ENCODE data around the gene BATF3.
"Not testable (repeated sequence)": the region's sequence is repeated elsewhere in the genome, so short reads cannot be mapped to it uniquely, and the experiment has no call there.

The BATF3 gene

DNA sequence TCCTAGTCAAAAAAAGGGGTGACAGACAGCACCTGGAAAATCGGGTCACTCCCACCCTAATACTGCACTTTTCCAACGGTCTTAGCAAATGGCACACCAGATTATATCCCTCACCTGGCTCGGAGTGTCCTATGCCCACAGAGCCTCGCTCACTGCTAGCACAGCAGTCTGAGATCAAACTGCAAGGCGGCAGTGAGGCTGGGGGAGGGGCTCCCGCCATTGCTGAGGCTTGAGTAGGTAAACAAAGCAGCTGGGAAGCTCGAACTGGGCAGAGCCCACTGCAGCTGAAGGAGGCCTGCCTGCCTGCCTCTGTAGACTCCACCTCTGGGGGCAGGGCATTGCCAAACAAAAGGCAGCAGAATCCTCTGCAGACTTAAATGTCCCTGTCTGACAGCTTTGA, 41.4 kb downstream of the BATF3 start:
- DNase-seq (ENCODE audit: low read depth) = not testable (repeated sequence)

DNA sequence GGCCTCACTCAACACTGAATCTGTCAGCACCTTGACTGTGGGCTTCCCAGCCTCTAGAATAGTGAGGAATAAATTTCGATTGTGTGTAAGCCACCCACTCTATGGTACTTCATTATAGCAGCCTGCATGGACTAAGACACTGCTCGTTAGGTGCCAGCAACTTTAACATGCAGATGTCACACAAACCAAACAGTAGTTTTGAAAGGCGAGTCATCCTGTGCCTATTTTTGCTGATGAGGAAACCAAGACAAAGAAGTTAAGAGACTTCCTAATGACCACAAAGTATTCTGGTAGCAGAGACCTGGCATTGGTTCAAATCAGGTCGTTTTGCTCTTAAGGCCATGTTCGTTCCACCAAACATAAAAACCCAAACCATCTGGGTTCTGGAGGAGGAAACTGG, 42.9 kb downstream of the BATF3 start:
- DNase-seq (ENCODE audit: low read depth) = no peak

DNA sequence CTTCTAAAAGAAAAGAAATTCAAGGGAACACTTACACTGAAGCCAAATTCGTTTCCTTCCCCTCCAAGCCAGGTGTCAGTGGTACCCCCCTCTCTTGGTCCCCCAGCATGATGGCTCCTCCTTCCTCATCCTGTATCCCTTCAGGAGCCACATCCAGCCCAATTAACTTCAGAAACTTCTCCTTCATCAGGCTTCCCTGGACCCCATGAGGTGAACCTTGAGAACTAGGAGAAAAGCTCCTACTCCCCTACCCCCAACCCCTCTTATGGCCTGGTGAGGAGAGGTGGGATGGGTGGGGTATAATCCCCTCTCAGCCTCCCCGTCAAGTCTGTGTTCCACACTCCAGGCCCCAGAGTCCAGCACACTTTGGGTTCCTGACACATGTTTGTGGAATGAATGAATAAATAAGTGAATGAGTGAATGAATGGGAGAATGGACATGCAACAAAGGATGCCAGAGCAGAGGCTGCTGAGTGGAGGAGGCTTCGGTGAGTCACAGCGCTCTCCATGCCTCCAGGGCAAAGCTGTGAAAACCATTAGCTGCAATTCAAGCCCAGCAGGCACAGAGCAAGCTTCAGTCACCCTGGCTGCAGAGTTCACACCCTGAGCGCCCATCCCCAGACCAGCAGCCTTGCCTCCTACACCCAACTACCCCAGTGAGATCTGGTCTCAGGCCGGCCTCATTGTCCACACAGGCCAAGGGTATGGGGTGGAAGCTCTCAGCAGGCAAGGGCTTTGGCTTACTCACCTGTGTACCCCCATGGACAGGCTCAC, 43.8 kb downstream of the BATF3 start:
- peak; percentile 46 for DNase-seq (ENCODE audit: low read depth)

DNA sequence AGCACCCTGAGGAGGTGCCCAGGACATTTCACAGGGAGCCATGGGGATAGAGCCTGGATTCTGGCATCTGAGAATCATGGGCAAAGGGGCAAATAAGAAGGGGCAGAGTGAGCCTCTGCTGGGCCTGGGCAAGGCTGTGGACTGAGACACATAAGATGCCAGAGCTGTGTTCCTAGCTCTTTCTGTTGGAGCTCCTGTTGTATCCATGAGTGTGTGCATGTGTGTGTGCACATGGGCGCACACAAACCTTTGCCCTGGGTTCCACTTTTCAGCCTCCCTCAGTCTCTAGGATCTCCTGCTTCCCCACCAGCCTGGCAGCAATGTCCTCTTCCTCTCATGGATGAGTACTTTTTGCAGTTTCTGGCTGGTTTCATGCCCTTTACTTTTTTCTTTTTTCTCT, 47.0 kb downstream of the BATF3 start:
- no peak for DNase-seq (ENCODE audit: low read depth)

DNA sequence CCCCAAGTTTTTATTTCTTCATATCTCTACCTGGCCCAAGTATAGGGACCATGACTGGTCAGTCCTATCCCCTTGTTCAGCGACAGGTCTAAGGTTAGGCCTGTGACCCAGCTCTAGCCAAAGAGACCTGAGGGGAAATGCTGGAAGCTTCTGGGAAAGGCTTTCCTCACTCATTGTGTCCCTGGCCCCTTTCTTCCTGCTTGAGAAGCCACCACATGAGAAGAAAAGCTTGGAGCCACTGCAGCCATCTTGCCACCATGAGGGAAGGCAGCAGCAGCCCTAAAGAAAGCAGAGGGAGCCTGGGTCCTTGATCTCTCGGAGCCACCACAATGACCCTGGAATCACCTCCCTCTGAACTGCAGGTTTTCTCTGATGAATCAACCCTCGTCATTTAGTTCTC, 47.7 kb downstream of the BATF3 start:
- DNase-seq (ENCODE audit: low read depth) = no peak

DNA sequence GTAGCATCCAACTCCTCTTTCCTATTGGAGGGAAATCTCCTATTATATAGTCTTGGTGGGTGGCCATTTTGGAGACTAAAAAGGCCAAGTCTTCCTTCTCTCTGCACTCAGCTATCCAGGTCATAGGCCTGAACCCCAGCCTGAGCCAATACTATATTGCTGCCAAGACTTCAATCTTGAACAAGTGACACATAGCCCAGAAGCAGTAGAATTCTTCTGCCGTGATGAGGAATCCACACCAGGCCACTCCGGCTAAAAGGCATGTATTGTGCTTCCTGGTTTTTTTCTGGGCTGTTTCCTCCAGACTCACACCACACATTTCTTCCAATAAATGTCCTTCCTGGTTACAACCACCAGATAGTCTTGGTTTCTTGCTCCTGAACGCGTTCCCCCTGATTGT, 48.1 kb downstream of the BATF3 start:
- DNase-seq (ENCODE audit: low read depth) = peak; percentile 61

DNA sequence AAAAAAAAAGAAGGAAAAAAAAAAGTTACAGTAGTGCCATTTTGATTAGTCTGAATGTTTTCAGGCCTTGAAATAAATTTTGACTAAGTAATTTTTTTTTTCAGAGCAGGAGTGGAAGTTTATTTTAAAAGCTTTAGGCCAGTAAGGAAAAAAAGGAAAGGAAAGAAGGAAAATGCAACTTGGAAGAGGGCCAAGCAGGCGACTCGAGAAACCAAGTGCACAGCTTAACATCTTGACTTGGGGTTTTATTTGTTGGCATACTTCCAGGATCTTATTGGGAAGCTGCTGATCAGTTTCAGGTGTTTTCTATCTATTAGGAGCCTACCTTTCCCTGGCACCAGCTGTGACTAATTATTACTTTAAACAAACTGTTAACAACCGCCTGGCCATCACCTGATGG, 49.4 kb downstream of the BATF3 start:
- no peak for DNase-seq (ENCODE audit: low read depth)

DNA sequence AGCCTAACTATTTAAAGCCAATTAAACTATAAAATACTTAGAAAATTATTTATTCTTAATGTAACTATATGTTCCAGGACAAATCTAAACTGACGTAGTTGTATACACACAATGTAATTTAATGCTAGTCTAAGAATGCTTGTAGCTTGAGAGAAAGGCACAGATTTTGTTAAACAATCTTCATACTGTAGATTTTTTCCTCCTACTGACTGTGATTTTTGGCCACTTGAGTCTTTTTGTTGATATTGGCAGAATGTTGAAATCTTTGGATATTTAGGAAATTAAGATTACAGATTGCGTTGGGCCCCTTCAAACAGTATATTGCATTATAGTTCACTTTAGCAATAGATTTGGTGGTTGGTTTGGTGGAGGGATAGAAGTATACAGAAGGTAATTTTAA, 50.6 kb downstream of the BATF3 start:
- no peak for DNase-seq (ENCODE audit: low read depth)

DNA sequence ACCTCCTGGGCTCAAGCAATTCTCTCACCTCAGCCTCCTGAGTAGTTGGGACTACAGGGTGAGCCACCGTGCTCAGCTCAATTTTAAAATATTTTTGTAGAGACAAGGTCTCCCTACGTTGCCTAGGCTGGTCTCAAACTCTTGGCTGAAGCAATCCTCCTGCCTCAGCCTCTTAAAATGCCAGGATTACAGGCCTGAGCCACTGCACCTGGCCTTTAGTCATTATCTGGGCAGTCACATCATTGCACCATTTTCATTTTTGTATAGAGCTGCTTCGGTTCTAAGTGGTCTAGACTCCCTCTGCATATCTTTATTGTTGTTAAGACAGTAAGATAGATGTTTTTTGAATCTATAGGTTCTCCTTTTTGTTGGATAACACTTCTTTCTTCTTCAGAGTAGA, 51.2 kb downstream of the BATF3 start:
- DNase-seq (ENCODE audit: low read depth) = no peak

DNA sequence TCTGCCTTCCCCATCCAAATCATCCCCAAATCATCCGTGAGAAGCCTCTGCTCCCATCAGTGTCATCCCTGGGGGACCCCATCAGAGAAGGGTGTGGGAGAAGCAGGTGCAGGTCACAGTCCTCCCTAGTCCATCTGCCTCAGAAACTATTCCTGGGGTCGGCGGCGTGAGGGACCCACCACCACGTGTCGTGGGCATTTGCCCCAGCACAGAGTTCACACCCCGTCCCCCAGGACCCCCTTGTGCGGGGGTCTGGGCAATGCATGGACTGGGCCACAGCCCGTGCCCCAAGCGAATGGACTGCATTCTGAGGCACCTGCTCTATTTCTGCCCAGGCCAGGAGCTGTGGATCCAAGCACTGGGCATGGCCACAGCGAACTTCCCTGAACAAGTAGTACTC, 52.6 kb downstream of the BATF3 start:
- DNase-seq (ENCODE audit: low read depth) = no peak

DNA sequence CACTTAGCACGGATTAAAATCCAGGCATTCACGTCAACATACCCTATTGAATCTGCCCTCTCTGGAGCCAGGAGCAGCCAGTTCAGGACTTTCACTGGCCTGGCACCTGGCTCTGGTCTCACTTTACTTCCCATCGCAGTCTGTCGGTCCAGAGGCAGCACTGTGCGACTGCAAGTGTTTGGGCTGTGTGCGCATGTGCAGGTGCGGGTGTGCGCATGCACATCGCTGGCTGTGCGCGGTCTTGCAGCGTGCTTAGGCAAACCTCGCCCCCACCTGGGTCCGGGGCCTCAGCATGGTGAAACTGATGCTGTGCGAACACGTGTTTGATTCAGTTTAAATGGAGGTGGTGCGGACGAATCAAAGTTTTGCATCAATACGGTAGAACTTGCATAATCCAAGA, 53.1 kb downstream of the BATF3 start:
- no peak for DNase-seq (ENCODE audit: low read depth)

DNA sequence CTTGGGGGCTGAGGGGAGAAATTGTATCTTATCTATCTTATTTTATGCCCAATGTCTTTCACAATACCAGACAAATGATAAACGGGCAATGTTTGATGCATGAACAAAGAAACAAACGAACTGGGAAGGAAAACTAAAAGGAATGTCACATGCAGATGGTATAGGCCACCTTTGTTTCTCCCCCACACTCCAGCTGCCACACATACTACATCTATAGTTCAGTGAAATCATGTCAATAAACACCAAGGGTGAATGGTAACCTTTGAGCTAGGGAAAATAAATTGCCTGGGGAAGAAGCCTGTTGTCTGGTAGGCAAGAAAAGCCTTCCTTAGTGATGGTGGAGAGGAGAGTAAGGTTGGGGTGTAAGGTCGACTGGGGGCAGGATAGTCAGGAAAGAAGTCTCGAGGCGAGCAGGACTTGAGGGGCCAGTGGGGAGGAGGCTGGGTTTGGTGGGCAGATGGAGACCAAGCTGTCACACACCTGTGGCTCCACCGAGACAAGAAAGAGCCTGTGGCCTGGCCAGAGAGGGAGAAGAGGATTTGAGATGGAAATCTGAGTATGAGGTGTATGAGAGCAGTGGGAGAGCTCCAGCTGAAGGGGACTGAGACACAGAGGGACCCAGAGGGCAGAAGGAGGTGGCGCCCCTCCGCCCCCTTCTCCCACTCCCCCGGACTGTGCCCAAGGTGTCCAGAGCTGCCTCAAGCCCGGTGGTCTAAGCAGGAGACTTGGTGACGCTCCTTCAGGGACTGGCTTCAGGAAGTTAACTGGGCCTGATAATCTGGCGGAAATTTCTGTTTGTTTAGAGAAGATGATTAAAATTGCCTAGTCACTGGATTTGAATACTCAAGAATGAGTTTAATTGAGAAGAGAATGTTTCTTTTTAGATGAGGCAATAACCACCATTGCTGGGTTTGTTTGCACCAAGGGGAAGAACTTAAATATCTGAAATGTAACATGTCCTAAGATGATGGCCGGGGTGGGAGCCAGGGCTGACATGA, 53.8 kb downstream of the BATF3 start:
- DNase-seq (ENCODE audit: low read depth) = no peak

DNA sequence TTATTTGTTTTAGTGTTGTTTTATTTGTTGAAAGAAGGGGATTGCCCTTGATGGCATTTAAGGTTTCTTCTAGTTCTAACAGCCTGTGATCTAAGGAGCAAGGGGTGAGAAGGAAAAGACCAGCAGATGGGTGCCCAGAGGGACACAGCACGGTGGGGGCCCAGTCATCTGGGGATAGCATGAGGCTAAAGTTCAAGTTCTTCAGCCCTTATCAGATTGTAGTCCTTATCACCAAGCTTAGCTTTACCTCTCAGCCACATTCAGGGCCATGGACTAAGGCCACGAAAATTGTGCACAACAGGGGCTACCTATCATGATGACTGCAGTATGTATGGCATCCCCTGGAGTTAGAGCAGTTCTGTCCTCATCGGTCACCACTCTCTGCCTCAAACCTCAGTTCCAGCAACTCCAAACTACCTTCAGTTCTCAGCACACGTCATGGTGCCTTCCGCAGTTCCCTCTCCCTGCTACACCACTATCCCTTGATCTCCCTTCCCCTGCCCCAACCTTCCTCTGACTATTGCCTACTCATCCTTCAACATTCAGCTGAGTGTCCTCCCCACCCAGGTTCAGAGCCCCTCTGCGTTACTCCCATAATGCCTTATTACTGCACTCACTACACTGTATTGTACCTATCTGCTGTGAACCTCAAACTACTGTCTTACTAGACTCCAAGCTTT, 54.6 kb downstream of the BATF3 start:
- DNase-seq (ENCODE audit: low read depth) = no peak

DNA sequence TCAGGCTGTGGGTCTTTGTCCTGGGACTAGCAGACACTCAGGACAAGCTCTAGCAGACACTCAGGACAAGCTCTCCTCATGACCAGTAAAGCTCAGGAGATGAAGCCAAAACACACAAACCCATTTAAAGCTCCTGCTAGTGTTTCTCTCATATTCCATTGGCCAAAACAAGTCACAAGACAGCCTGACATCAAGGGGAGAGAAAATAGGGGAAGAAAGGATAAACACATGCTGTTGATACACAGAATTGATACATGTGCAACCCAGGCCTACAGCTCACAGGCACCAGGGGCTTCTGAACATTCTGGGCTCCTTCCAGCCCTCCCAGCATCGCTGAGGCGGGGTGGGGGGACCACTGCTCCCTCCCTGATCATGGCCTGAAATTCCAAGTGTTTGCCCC, 55.8 kb downstream of the BATF3 start:
- DNase-seq (ENCODE audit: low read depth) = no peak

DNA sequence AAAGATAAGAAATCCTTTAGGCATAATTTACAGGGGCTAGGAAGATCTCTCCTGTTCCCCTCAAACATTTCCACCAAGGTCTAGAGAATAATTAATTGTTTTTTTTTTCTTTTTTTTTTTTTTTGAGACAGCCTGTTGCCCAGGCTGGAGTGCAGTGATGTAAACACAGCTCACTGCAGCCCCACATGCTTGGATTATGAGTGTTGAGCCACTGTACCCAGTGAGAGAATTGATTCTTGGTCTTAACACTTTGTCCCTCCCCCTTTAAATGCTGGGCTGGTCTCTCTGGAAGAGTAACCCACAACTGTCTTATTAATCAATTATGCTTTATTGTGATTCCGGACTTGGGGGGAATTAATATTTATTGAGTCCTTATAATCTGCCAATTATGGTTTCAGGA, 57.7 kb downstream of the BATF3 start:
- peak; percentile 40 for DNase-seq (ENCODE audit: low read depth)

DNA sequence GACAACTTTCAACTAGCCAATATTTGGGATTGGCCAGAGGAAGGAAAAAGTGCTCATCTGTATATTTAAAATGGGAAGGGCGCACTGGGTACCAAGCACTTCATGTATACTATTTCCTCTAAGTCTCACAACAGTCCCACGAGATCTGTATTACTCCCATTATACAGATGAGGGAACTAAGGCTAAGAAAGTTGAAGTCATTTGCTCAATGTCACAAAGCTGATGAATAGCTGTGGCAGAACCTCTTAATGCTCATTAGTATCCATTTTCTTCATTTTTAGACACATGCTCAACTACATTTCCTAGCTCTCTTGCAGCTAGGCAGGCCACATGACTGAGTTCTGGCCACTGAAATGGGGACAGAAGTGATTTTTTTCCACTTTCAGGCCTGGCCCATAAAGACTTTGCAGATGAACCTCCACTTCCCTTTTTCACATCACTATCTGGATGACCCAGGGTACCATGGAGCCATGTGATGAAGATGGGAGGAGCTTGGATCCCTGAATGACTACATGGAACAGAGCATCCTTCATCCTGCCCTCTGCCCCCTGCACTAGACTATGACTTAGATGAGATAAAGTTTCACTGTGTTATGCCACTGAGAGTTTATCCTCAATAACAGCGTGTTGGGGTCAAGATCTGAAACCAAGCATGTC, 59.3 kb downstream of the BATF3 start:
- DNase-seq (ENCODE audit: low read depth) = no peak

DNA sequence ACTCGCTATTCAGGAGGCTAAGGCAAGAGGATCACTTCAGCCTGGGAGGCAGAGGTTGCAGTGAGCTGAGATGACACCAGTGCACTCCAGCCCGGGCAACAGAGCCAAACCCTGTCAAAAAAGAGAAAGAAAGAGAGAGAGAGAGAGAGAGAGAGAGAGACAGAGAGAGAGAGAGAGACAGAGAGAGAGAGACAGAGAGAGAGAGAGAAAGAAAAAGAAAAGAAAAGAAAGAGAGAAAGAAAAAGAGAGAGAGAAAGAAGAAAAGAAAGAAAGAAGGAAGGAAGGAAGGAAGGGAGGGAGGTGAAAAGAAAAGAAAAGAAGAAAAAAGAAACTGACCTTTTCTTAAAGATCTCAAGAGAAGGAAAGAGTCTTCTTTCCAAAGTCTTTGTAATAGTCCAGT, 60.1 kb downstream of the BATF3 start:
- not testable (repeated sequence) for DNase-seq (ENCODE audit: low read depth)

DNA sequence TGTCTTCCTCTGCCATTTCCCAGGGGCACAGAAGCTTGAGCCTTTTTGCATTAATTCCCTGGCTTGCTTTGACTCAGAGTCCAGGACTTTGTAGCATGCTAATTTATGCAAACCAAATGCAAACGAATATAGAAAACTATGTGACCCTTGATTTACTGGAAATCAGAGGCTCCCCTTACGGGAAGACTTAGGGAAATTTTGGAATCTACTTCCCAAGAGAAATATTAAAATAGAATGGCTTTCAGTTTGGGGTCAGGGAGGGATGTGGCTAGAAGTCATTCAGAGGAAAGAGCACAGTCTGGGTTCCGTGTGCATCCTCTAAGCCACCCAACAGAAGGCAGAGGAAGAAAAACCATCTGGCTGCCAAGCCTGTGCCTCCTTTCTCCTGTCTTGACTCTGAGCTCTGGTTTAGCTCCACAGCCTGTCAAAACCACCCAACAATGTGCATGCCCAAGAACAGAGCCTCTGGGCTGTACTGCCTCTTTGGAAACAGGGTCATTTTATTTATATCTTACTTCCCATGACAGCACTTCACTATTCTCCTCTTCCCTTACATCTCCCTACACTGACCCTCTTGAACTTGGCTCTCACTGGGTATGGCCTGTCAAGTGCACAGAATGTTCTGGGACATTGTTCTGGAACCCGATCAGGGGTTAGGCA, 61.0 kb downstream of the BATF3 start:
- DNase-seq (ENCODE audit: low read depth) = no peak

DNA sequence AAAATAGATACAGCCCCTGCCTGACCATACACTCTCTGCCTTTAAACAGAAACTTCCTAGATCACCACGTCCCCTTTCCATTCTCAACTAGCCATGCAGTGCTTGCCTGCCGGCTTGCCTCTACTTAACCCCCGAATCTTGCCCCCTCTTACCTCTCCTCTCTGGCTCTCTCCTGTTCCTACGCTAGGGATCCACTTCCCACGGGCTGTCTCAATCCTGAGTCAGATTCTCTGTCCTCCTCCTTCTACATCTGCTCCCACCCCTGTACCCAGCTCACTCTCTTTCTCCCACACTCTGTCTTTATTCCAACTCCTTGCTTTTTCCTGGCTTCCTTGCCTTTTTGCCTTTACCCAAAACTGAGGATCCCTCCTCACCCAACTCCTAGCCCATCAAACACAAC, 61.7 kb downstream of the BATF3 start:
- DNase-seq (ENCODE audit: low read depth) = no peak

All from iris pigment epithelial cell (primary cell).